GM21367 (cell line): ENCODE results near the gene NCOA7.

ENCODE experiments used
- ATAC-seq: cut with Tn5 transposase; IDR thresholded peaks from one replicate; pipeline ENCODE4 v1.9.1; 2021; ENCODE audit not compliant: unreplicated experiment

The NCOA7 gene

GRCh38 chr6:125790358-125791150 lies at the start of gene NCOA7:
Gene NCOA7 (plus strand): TSS chr6:125790960. CDS start chr6:125815355, 24,395 bp downstream.
- peak; percentile 60 for ATAC-seq

- no peak for ATAC-seq
Measured at GRCh38 chr6:125741336-125741735, 49.4 kb upstream of the NCOA7 start.

GRCh38 chr6:125742024-125742423 lies 48.7 kb upstream of the NCOA7 start:
- ATAC-seq = no peak

- no peak for ATAC-seq
Measured at GRCh38 chr6:125742464-125743120, 48.2 kb upstream of the NCOA7 start.

- ATAC-seq = no peak
Measured at GRCh38 chr6:125743604-125744003, 47.2 kb upstream of the NCOA7 start.

- ATAC-seq = no peak
Measured at GRCh38 chr6:125745281-125746018, 45.3 kb upstream of the NCOA7 start.

GRCh38 chr6:125746019-125746414 lies 44.7 kb upstream of the NCOA7 start:
- ATAC-seq = no peak

GRCh38 chr6:125746731-125747588 lies 43.8 kb upstream of the NCOA7 start:
- peak; percentile 60 for ATAC-seq

- no peak for ATAC-seq
Measured at GRCh38 chr6:125747589-125748405, 43.0 kb upstream of the NCOA7 start.

GRCh38 chr6:125748406-125749172 lies 42.2 kb upstream of the NCOA7 start:
- no peak for ATAC-seq

- ATAC-seq = peak; percentile 78
Measured at GRCh38 chr6:125749173-125749864, 41.4 kb upstream of the NCOA7 start, which contains the start of gene HEY2. Gene HEY2 (plus strand): TSS chr6:125749632. CDS start chr6:125749777, 145 bp downstream.

- no peak for ATAC-seq
Measured at GRCh38 chr6:125749865-125750691, 40.7 kb upstream of the NCOA7 start.

- ATAC-seq = no peak
Measured at GRCh38 chr6:125750692-125751333, 39.9 kb upstream of the NCOA7 start.

GRCh38 chr6:125751334-125751916 lies 39.3 kb upstream of the NCOA7 start:
- no peak for ATAC-seq

- ATAC-seq = no peak
Measured at GRCh38 chr6:125752773-125753172, 38.0 kb upstream of the NCOA7 start.

- no peak for ATAC-seq
Measured at GRCh38 chr6:125753218-125753936, 37.4 kb upstream of the NCOA7 start.
